ENCODE results near the gene B9D2.
"Not testable (repeated sequence)": the region's sequence is repeated elsewhere in the genome, so short reads cannot be mapped to it uniquely, and the experiment has no call there.

Gene B9D2, protein sequence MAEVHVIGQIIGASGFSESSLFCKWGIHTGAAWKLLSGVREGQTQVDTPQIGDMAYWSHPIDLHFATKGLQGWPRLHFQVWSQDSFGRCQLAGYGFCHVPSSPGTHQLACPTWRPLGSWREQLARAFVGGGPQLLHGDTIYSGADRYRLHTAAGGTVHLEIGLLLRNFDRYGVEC

DNA sequence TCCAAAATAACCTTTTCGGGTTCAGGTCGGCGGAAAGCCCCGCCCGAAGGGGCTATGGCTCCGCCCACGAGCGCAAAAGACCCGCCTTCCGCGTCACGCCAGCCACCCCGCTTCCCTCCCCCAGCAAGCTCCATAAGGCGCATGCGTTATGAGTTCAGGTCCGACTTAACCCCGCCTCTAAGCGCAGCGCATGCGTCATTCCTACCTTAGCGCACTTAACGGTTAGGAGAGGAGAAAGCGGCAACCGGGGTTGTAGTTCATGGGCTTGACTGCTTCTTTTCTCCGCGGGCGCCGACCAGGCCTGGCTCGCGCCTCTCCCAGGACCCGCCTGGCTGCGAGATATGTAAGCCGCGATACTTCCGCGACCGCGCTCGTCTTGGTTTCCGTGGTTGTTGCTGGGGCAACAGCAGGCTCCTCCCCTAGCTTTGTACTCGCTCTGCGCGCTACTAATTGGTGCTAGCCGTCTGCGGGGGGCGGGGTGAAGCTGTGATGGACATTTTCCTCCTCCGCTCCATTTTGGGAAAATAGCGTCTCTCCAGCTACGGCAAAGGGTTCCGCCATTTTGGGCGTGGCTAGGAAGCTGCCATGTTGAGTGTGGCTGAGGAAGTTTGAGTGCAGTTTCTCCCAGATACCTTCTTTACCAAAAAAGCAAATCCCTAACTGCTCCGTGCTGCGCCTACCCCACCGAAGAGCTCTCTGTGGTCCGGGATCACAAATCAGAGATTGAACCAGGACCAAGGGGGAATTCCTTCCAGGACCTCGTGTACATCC, at the start of gene B9D2:
B9D2 (minus strand) TSS at position 397 of the 771 bp plus-strand sequence. CDS start 630 bp downstream, outside the sequence.
- H3K4me1 ChIP-seq (ENCODE audit: control insufficient read depth, insufficient read depth, low read length): no peaks in the 10 kb centered on the region
- H3K27me3 ChIP-seq (ENCODE audit: control insufficient read depth, insufficient read depth, low read length): no peaks in the 10 kb centered on the region
- H3K9me3 ChIP-seq (ENCODE audit: control insufficient read depth, insufficient read depth, low read length): no peaks in the 10 kb centered on the region
- no peaks in the 10 kb centered on the region for H3K36me3 ChIP-seq (ENCODE audit: control insufficient read depth, insufficient read depth, low read length)
- WGBS (ENCODE audit: insufficient coverage, insufficient read length): no CpG with 5 or more reads among the region's 56 CpGs
- H3K27ac ChIP-seq (ENCODE audit: low read length): no peak within 1 kb of the TSS
- peak within 1 kb of the TSS; percentile 71; the same call in 1 of the 2 replicates for H3K4me3 ChIP-seq (ENCODE audit: low read length)
- DNase-seq (ENCODE audit: low read depth, low spot score): peak; percentile 97

DNA sequence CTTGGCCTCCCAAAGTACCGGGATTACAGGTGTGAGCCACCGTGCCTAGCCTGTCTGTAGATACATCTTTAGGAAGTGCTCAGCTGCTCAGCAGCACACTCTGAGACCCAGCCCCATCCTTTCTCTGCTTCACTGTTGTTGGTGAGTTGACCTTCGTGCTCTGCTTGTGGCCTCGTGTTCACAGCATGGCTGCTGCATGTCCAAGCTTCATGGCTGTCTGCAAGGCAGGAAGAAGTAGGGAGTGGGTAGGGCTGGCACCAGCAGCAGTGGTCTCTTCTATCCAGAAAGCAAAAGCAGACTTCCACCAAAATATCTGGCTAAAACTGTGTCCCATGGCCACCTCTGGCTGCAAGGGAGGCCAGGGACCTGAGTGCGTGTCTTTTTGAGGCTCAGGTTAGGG, 49.0 kb upstream of the B9D2 start:
- Histone ChIP-seq H3K27me3 (ENCODE audit: control insufficient read depth, insufficient read depth, low read length) (no peaks in the 10 kb centered on the region), H3K27ac (ENCODE audit: low read length) (no peak overlapping the region), H3K9me3 (ENCODE audit: control insufficient read depth, insufficient read depth, low read length) (no peaks in the 10 kb centered on the region), H3K36me3 (ENCODE audit: control insufficient read depth, insufficient read depth, low read length) (peaks cover 3% of the 10 kb centered on the region; the same call in 1 of the 2 replicates), H3K4me1 (ENCODE audit: control insufficient read depth, insufficient read depth, low read length) (no peaks in the 10 kb centered on the region), H3K4me3 (ENCODE audit: low read length) (no peak overlapping the region)
- WGBS (ENCODE audit: insufficient coverage, insufficient read length): no CpG with 5 or more reads among the region's 5 CpGs
- no peak for DNase-seq (ENCODE audit: low read depth, low spot score)

DNA sequence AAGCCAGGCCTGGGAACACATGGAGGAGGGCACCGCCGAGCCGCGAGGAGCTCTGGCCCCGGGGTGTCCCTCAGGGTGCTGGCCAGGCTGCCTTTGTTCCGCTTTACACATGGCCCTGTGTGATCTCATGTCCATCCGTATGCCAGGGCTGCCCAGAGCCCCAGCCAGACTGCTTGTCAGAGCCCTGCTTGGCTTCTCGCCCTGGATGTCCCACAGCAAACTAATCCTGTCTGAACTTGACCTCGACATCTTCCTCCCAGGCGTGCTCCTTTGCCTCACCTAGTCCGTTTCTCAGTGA, 48.0 kb upstream of the B9D2 start:
- peaks cover 3% of the 10 kb centered on the region; the same call in 1 of the 2 replicates for H3K36me3 ChIP-seq (ENCODE audit: control insufficient read depth, insufficient read depth, low read length)
- no CpG with 5 or more reads among the region's 11 CpGs for WGBS (ENCODE audit: insufficient coverage, insufficient read length)
- H3K4me1 ChIP-seq (ENCODE audit: control insufficient read depth, insufficient read depth, low read length): no peaks in the 10 kb centered on the region
- H3K27ac ChIP-seq (ENCODE audit: low read length): no peak overlapping the region
- no peak overlapping the region for H3K4me3 ChIP-seq (ENCODE audit: low read length)
- no peaks in the 10 kb centered on the region for H3K27me3 ChIP-seq (ENCODE audit: control insufficient read depth, insufficient read depth, low read length)
- no peaks in the 10 kb centered on the region for H3K9me3 ChIP-seq (ENCODE audit: control insufficient read depth, insufficient read depth, low read length)
- no peak for DNase-seq (ENCODE audit: low read depth, low spot score)

DNA sequence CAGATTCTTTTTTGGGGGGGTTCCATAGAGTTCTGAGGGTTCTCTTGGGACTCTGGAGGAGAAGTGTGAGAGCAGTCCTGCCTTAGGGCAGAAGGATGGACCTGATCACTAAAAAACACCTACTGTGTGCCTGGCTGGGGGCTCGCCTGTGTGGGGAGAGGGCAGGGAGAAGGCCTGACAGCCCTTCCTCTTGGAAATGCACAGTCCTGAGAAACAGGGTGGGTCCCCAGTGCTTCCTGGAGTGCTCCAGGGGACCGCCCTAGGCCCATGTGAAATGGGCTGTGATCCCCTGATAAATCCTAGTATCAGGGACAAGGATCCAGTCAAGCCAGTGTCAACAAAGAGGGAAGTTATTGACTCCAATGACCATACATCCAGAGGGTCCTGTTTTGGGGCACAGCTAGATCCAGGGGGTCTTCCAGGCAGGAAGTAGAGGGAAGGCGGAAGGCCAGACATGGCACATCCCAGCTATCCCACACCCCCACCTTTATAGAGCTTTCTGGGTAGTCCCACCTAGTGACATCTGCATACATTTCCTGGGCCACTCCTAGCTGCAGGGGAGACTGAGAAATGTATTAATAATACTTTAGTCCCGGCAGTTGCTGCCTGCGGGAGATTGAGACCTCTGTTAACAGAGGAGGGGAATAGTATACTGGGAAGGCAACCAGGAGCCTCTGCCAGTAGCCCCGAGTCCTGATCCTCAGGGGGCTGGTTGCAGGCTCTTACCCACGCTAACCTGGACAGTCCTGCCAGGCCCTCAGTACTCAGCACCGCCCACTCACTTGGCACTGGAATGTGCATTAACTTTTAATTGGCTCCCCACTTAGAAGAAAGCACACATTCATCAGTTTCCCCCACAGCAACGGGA, 47.4 kb upstream of the B9D2 start:
- no peaks in the 10 kb centered on the region for H3K4me1 ChIP-seq (ENCODE audit: control insufficient read depth, insufficient read depth, low read length)
- no peaks in the 10 kb centered on the region for H3K27me3 ChIP-seq (ENCODE audit: control insufficient read depth, insufficient read depth, low read length)
- no CpG with 5 or more reads among the region's 9 CpGs for WGBS (ENCODE audit: insufficient coverage, insufficient read length)
- H3K27ac ChIP-seq (ENCODE audit: low read length): no peak overlapping the region
- no peak overlapping the region for H3K4me3 ChIP-seq (ENCODE audit: low read length)
- no peak for DNase-seq (ENCODE audit: low read depth, low spot score)
- H3K9me3 ChIP-seq (ENCODE audit: control insufficient read depth, insufficient read depth, low read length): no peaks in the 10 kb centered on the region
- H3K36me3 ChIP-seq (ENCODE audit: control insufficient read depth, insufficient read depth, low read length): peaks cover 3% of the 10 kb centered on the region; the same call in 1 of the 2 replicates

DNA sequence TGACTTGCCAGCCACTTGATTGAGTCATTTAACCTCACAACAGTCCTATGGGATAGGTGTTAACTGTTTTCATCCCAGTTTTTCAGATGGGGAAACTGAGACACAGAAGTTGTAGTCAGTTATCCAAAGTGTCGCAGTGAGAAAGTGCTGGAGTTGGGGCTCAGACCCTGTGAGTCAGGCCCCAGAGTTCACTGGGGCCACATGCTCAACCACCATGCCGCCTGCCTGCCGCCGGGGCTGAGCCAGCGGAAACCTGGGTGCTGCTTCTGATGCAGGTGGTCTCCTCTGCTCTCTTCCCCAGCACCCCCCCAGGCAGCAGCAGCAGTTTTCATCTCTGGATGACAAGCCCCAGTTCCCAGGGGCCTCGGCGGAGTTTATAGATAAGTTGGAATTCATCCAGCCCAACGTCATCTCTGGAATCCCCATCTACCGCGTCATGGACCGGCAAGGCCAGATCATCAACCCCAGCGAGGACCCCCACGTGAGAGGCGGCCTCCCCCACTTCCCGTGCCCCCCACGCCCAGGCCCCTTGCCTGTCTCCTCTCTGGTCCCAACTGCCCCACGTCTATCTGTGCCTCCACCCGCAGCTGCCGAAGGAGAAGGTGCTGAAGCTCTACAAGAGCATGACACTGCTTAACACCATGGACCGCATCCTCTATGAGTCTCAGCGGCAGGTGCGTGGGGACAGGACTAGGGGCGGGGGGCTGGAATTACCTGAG, 46.5 kb upstream of the B9D2 start:
- H3K27ac ChIP-seq (ENCODE audit: low read length): no peak overlapping the region
- WGBS (ENCODE audit: insufficient coverage, insufficient read length): no CpG with 5 or more reads among the region's 23 CpGs

DNA sequence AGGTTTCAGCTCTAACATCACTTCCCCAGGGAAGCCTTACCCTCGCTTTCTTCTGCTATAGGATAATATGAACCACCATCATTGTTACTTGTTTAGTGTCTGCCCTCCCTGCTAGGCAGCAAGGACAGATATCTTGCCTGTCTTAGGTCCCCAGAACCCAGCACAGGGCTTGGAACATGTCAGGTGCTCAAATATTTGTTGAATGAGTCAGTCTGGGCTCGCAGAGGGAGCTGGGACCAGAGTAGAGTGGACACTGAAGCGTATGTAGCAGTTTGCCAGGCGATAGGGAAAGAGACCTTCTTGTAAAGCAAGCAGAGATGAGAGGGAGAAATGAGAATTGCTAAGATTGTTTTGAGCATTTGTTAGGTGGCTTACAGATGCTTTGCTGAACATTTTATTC, 45.3 kb upstream of the B9D2 start:
- no peak for DNase-seq (ENCODE audit: low read depth, low spot score)

More for the DNA sequence above, 46.5 kb upstream of the B9D2 start:
- DNase-seq (ENCODE audit: low read depth, low spot score): no peak
- H3K9me3 ChIP-seq (ENCODE audit: control insufficient read depth, insufficient read depth, low read length): no peaks in the 10 kb centered on the region
- H3K4me1 ChIP-seq (ENCODE audit: control insufficient read depth, insufficient read depth, low read length): no peaks in the 10 kb centered on the region
- no peaks in the 10 kb centered on the region for H3K27me3 ChIP-seq (ENCODE audit: control insufficient read depth, insufficient read depth, low read length)
- H3K4me3 ChIP-seq (ENCODE audit: low read length): no peak overlapping the region
- H3K36me3 ChIP-seq (ENCODE audit: control insufficient read depth, insufficient read depth, low read length): peaks cover 3% of the 10 kb centered on the region; the same call in 1 of the 2 replicates

DNA sequence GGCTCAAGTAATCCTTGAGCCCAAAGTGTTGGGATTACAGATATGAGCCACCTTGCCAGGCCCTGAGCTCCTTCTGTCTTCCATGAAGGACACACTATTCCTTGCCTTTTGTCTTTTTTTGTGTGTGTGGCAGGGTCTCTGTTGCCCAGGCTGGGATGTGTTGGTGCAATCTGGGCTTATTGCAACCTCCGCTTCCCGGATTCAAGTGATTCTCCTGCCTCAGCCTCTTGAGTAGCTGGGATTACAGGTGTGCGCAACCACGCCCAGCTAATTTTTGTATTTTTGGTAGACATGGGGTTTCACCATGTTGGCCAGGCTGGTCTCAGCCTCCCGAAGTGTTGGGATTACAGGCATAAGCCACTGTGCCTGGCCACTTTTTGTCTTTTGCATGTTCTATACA, 44.9 kb upstream of the B9D2 start:
- DNase-seq (ENCODE audit: low read depth, low spot score); H3K9me3 ChIP-seq (ENCODE audit: control insufficient read depth, insufficient read depth, low read length); H3K36me3 ChIP-seq (ENCODE audit: control insufficient read depth, insufficient read depth, low read length); H3K4me1 ChIP-seq (ENCODE audit: control insufficient read depth, insufficient read depth, low read length); H3K27ac ChIP-seq (ENCODE audit: low read length); H3K4me3 ChIP-seq (ENCODE audit: low read length); H3K27me3 ChIP-seq (ENCODE audit: control insufficient read depth, insufficient read depth, low read length): not testable (repeated sequence)
- WGBS (ENCODE audit: insufficient coverage, insufficient read length): no CpG with 5 or more reads among the region's 5 CpGs

More for the DNA sequence above, 45.3 kb upstream of the B9D2 start:
- WGBS (ENCODE audit: insufficient coverage, insufficient read length): no CpG with 5 or more reads among the region's 4 CpGs
- no peaks in the 10 kb centered on the region for H3K27me3 ChIP-seq (ENCODE audit: control insufficient read depth, insufficient read depth, low read length)
- no peak overlapping the region for H3K4me3 ChIP-seq (ENCODE audit: low read length)
- H3K4me1 ChIP-seq (ENCODE audit: control insufficient read depth, insufficient read depth, low read length): no peaks in the 10 kb centered on the region
- no peaks in the 10 kb centered on the region for H3K9me3 ChIP-seq (ENCODE audit: control insufficient read depth, insufficient read depth, low read length)
- H3K27ac ChIP-seq (ENCODE audit: low read length): no peak overlapping the region
- H3K36me3 ChIP-seq (ENCODE audit: control insufficient read depth, insufficient read depth, low read length): no peaks in the 10 kb centered on the region; the same call in 1 of the 2 replicates

DNA sequence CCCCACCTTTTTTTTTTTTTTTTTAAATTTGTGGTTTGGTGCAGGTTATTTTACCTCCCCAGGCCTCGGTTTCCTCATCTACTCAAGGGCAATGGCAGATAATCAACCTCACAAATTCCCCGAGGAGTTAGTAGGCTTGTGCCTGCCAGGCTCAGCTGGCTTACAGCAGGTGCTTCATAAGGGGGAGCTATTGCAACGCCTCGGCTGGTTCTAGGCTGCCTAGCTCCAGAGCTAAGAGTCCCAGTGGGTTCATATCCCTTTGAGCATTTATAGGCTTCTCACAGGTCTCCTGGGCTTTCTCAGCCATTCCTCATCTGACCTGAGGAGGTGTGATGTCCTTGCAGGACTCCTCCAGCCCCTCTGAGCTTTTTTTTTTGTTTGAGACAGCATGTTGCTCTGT, 44.3 kb upstream of the B9D2 start:
- Histone ChIP-seq H3K4me3 (ENCODE audit: low read length) (no peak overlapping the region), H3K9me3 (ENCODE audit: control insufficient read depth, insufficient read depth, low read length) (no peaks in the 10 kb centered on the region), H3K4me1 (ENCODE audit: control insufficient read depth, insufficient read depth, low read length) (no peaks in the 10 kb centered on the region), H3K27ac (ENCODE audit: low read length) (no peak overlapping the region), H3K27me3 (ENCODE audit: control insufficient read depth, insufficient read depth, low read length) (no peaks in the 10 kb centered on the region), H3K36me3 (ENCODE audit: control insufficient read depth, insufficient read depth, low read length) (no peaks in the 10 kb centered on the region)
- no CpG with 5 or more reads among the region's 4 CpGs for WGBS (ENCODE audit: insufficient coverage, insufficient read length)
- DNase-seq (ENCODE audit: low read depth, low spot score): no peak

DNA sequence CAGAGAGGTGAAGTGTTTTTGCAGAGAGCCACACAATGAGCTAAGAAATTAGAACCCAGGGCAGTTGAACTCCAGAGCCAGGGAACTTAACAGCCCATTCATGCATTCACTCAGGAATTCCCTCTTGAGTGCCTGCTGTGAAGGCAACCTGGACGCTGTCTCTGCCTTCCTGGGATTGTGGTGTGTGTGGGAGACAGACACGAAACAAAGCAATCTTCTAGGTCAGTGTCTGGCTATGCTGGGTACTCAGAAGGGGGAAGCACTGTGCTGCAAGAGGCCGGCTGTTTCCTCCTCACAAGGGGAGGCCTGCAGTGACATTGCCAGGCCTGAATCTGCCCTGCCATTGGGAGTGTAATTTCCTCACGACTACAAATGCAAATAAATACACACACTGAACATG, 43.3 kb upstream of the B9D2 start:
- peak; percentile 25 for DNase-seq (ENCODE audit: low read depth, low spot score)
- Histone ChIP-seq H3K36me3 (ENCODE audit: control insufficient read depth, insufficient read depth, low read length) (no peaks in the 10 kb centered on the region; the same call in 1 of the 2 replicates), H3K4me3 (ENCODE audit: low read length) (no peak overlapping the region), H3K4me1 (ENCODE audit: control insufficient read depth, insufficient read depth, low read length) (no peaks in the 10 kb centered on the region), H3K9me3 (ENCODE audit: control insufficient read depth, insufficient read depth, low read length) (no peaks in the 10 kb centered on the region), H3K27ac (ENCODE audit: low read length) (no peak overlapping the region), H3K27me3 (ENCODE audit: control insufficient read depth, insufficient read depth, low read length) (no peaks in the 10 kb centered on the region)
- no CpG with 5 or more reads among the region's 4 CpGs for WGBS (ENCODE audit: insufficient coverage, insufficient read length)

DNA sequence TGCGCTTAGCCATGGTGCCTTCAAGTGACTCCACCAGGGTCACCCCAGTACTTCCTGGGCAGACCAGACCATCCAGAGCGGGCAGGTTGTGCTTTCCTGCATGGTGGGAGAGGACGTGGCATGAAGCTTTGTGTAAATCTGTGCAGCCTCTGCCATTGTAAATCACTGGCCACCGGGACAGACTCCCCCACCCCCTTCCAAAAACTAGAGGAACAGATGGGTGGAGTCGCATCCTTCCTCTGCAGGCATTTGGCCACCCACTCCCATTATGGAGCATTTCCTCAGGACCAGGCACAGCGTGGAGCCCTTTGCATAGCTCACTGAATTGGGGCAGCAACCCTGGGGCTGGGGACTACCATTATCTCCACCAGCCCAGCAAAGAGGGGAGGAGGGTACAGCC, 41.8 kb upstream of the B9D2 start:
- Histone ChIP-seq H3K9me3 (ENCODE audit: control insufficient read depth, insufficient read depth, low read length) (no peaks in the 10 kb centered on the region), H3K36me3 (ENCODE audit: control insufficient read depth, insufficient read depth, low read length) (no peaks in the 10 kb centered on the region; the same call in 1 of the 2 replicates), H3K27me3 (ENCODE audit: control insufficient read depth, insufficient read depth, low read length) (no peaks in the 10 kb centered on the region), H3K27ac (ENCODE audit: low read length) (no peak overlapping the region), H3K4me1 (ENCODE audit: control insufficient read depth, insufficient read depth, low read length) (no peaks in the 10 kb centered on the region), H3K4me3 (ENCODE audit: low read length) (no peak overlapping the region)
- no peak for DNase-seq (ENCODE audit: low read depth, low spot score)
- no CpG with 5 or more reads among the region's 6 CpGs for WGBS (ENCODE audit: insufficient coverage, insufficient read length)
